ENCODE results near the gene PGRMC1.

- TF ChIP-seq ETS1 (IDR thresholded peaks at IDR 0.05) (no peak), CTCF (conservative IDR thresholded peaks at IDR 0.05; ENCODE audit: low read depth in 2 of 2) (peak; percentile 66), POLR2AphosphoS5 (IDR thresholded peaks at IDR 0.05; ENCODE audit: low read depth) (no peak), EZH2 (IDR thresholded peaks at IDR 0.05; ENCODE audit: low read depth, unreplicated experiment) (no peak), REST (IDR thresholded peaks at IDR 0.05; ENCODE audit: unreplicated experiment) (no peak), JUNB (IDR thresholded peaks at IDR 0.05; ENCODE audit: unreplicated experiment) (no peak), NANOG (IDR thresholded peaks at IDR 0.05; ENCODE audit: borderline replicate concordance) (no peak), EZH2phosphoT487 (IDR thresholded peaks at IDR 0.05; ENCODE audit: unreplicated experiment) (no peak), CREB1 (CRISPR knock-in tag; IDR thresholded peaks at IDR 0.05; ENCODE audit: low read depth) (no peak), ZNF331 (CRISPR knock-in tag; IDR thresholded peaks at IDR 0.05; ENCODE audit: low read depth) (no peak), STAT1 (IDR thresholded peaks at IDR 0.05; ENCODE audit: unreplicated experiment) (no peak), ZNF462 (CRISPR knock-in tag; IDR thresholded peaks at IDR 0.05) (no peak), ZNF114 (CRISPR knock-in tag; IDR thresholded peaks at IDR 0.05) (no peak)
Measured at GRCh38 chrX:119266364-119266995, 30.4 kb downstream of the PGRMC1 start.

All from GM23338 (cell line).